Measurements from ENCODE around the gene NOS1. TPM values are rescaled to one million over a fixed set of nuclear protein-coding genes. Genes with fewer than 3 reads are reported as not detected.

Gene NOS1
- total and polyA plus RNA-seq, 2 donors (not counting 1 experiment from before 2014, with no cell fraction given), result under 0.01 TPM; not detected in 1

GRCh38 chr12:117360222-117360550, 1.2 kb downstream of the NOS1 start:
- Histone ChIP-seq H3K4me2 (ENCODE audit: extremely low read depth, insufficient read depth, low read length) (no peak overlapping the region), H3K9ac (ENCODE audit: insufficient read depth, low read length) (no peak overlapping the region), H4K20me1 (ENCODE audit: control insufficient read depth, extremely low read depth, insufficient read depth, low read length) (no peaks in the 10 kb centered on the region), H3K27me3 (ENCODE audit: control insufficient read depth, insufficient read depth, low read length) (peaks cover 3% of the 10 kb centered on the region), H2AFZ (ENCODE audit: low read length) (no peak overlapping the region), H3K9me3 (ENCODE audit: control insufficient read depth, insufficient read depth, low read depth, low read length) (no peaks in the 10 kb centered on the region), H3K4me1 (ENCODE audit: control insufficient read depth, extremely low read depth, insufficient read depth, low read length) (no peaks in the 10 kb centered on the region), H3K79me2 (ENCODE audit: control insufficient read depth, insufficient read depth, low read length) (no peaks in the 10 kb centered on the region), H3K36me3 (ENCODE audit: control insufficient read depth, insufficient read depth, low read length) (no peaks in the 10 kb centered on the region), H3K4me3 (replicated peaks in 1 of 4; ENCODE audit: control extremely low read depth in 1 of 4, insufficient read depth in 1 of 4, low read depth in 3 of 4, low read length in 4 of 4) (no peak overlapping the region), H3K27ac (ENCODE audit: insufficient read depth, low read length) (no peak overlapping the region)
- TF ChIP-seq CTCF (conservative IDR thresholded peaks at IDR 0.05 in 1 of 2, IDR thresholded peaks at IDR 0.05 in 1 of 2; ENCODE audit: low read depth in 1 of 2, low read length in 2 of 2) (no peak), EZH2 (IDR thresholded peaks at IDR 0.05; ENCODE audit: low read length, missing control alignments) (no peak)
- DNase-seq (ENCODE audit: low read depth in 2 of 2), result no peak

- Histone ChIP-seq H3K27ac (ENCODE audit: insufficient read depth, low read length) (no peak overlapping the region), H3K4me3 (replicated peaks in 1 of 4; ENCODE audit: control extremely low read depth in 1 of 4, insufficient read depth in 1 of 4, low read depth in 3 of 4, low read length in 4 of 4) (no peak overlapping the region), H3K9me3 (ENCODE audit: control insufficient read depth, insufficient read depth, low read depth, low read length) (no peaks in the 10 kb centered on the region), H3K9ac (ENCODE audit: insufficient read depth, low read length) (no peak overlapping the region), H2AFZ (ENCODE audit: low read length) (no peak overlapping the region), H3K4me1 (ENCODE audit: control insufficient read depth, extremely low read depth, insufficient read depth, low read length) (no peaks in the 10 kb centered on the region), H4K20me1 (ENCODE audit: control insufficient read depth, extremely low read depth, insufficient read depth, low read length) (no peaks in the 10 kb centered on the region), H3K36me3 (ENCODE audit: control insufficient read depth, insufficient read depth, low read length) (no peaks in the 10 kb centered on the region), H3K79me2 (ENCODE audit: control insufficient read depth, insufficient read depth, low read length) (no peaks in the 10 kb centered on the region), H3K27me3 (ENCODE audit: control insufficient read depth, insufficient read depth, low read length) (no peaks in the 10 kb centered on the region), H3K4me2 (ENCODE audit: extremely low read depth, insufficient read depth, low read length) (no peak overlapping the region)
- no peak for DNase-seq (ENCODE audit: low read depth in 2 of 2)
- TF ChIP-seq CTCF (conservative IDR thresholded peaks at IDR 0.05 in 1 of 2, IDR thresholded peaks at IDR 0.05 in 1 of 2; ENCODE audit: low read depth in 1 of 2, low read length in 2 of 2), result no peak
- no peak for TF ChIP-seq EZH2 (IDR thresholded peaks at IDR 0.05; ENCODE audit: low read length, missing control alignments)
Observed at GRCh38 chr12:117359029-117359845, 2.2 kb downstream of the NOS1 start.

GRCh38 chr12:117356048-117356447, 5.4 kb downstream of the NOS1 start:
- TF ChIP-seq CTCF (conservative IDR thresholded peaks at IDR 0.05 in 1 of 2, IDR thresholded peaks at IDR 0.05 in 1 of 2; ENCODE audit: low read depth in 1 of 2, low read length in 2 of 2) (no peak), EZH2 (IDR thresholded peaks at IDR 0.05; ENCODE audit: low read length, missing control alignments) (no peak)
- no peak overlapping the region for H3K9ac ChIP-seq (ENCODE audit: insufficient read depth, low read length)
- no peaks in the 10 kb centered on the region for H3K9me3 ChIP-seq (ENCODE audit: control insufficient read depth, insufficient read depth, low read depth, low read length)
- no peak overlapping the region for H2AFZ ChIP-seq (ENCODE audit: low read length)
- H3K4me2 ChIP-seq (ENCODE audit: extremely low read depth, insufficient read depth, low read length), result no peak overlapping the region
- H3K4me1 ChIP-seq (ENCODE audit: control insufficient read depth, extremely low read depth, insufficient read depth, low read length), result no peaks in the 10 kb centered on the region
- H3K27ac ChIP-seq (ENCODE audit: insufficient read depth, low read length), result no peak overlapping the region
- H4K20me1 ChIP-seq (ENCODE audit: control insufficient read depth, extremely low read depth, insufficient read depth, low read length), result no peaks in the 10 kb centered on the region
- H3K27me3 ChIP-seq (ENCODE audit: control insufficient read depth, insufficient read depth, low read length), result no peaks in the 10 kb centered on the region
- H3K4me3 ChIP-seq (replicated peaks in 1 of 4; ENCODE audit: control extremely low read depth in 1 of 4, insufficient read depth in 1 of 4, low read depth in 3 of 4, low read length in 4 of 4), result no peak overlapping the region
- H3K79me2 ChIP-seq (ENCODE audit: control insufficient read depth, insufficient read depth, low read length), result no peaks in the 10 kb centered on the region
- no peak for DNase-seq (ENCODE audit: low read depth in 2 of 2)
- H3K36me3 ChIP-seq (ENCODE audit: control insufficient read depth, insufficient read depth, low read length), result no peaks in the 10 kb centered on the region

Data from fibroblast of lung (primary cell).